Parathyroid adenoma (tissue), 2 donors: ENCODE data around the gene SLC6A15.

Experiments used
- H2AFZ ChIP-seq: fragments of 300-600 bp; sonication (generic); one replicate; pipeline ENCODE4 v1.7.0; 2017; ENCODE audit warnings: antibody characterized with exemption, mild to moderate bottlenecking
- H3K27ac ChIP-seq: fragments of 300-600 bp; sonication (generic); one replicate; pipeline ENCODE4 v1.7.0; 2017
- H3K27me3 ChIP-seq: fragments of 300-600 bp; sonication (generic); one replicate; pipeline ENCODE4 v1.7.0; 2017; ENCODE audit warnings: low read length; ENCODE audit not compliant: control insufficient read depth, insufficient read depth
- H3K36me3 ChIP-seq: fragments of 300-600 bp; sonication (generic); one replicate; pipeline ENCODE4 v1.7.0; 2017; ENCODE audit warnings: low read length; ENCODE audit not compliant: control insufficient read depth, insufficient read depth
- H3K4me1 ChIP-seq: fragments of 300-600 bp; sonication (generic); one replicate; pipeline ENCODE4 v1.7.0; 2017; ENCODE audit warnings: control low read depth
- H3K4me2 ChIP-seq: fragments of 300-600 bp; sonication (generic); one replicate; pipeline ENCODE4 v1.7.0; 2017; ENCODE audit warnings: low read length
- H3K4me3 ChIP-seq: fragments of 300-600 bp; sonication (generic); one replicate; pipeline ENCODE4 v1.7.0; 2017; ENCODE audit warnings: low read depth, low read length
- H3K79me2 ChIP-seq: fragments of 300-600 bp; sonication (generic); one replicate; pipeline ENCODE4 v1.7.0; 2017; ENCODE audit warnings: control low read depth
- H3K9ac ChIP-seq: fragments of 300-600 bp; sonication (generic); one replicate; pipeline ENCODE4 v1.7.0; 2017; ENCODE audit warnings: mild to moderate bottlenecking
- H3K9me3 ChIP-seq: fragments of 300-600 bp; sonication (generic); one replicate; pipeline ENCODE4 v1.7.0; 2017; ENCODE audit warnings: low read length; ENCODE audit not compliant: control insufficient read depth
- CTCF ChIP-seq: fragments of 300-600 bp; sonication (generic); IDR thresholded peaks from one replicate; pipeline ENCODE4 v1.7.0; 2017; ENCODE audit warnings: antibody characterized with exemption, mild to moderate bottlenecking
- donor health status: primary hyperparathyroidism.

SLC6A15 gene

DNA sequence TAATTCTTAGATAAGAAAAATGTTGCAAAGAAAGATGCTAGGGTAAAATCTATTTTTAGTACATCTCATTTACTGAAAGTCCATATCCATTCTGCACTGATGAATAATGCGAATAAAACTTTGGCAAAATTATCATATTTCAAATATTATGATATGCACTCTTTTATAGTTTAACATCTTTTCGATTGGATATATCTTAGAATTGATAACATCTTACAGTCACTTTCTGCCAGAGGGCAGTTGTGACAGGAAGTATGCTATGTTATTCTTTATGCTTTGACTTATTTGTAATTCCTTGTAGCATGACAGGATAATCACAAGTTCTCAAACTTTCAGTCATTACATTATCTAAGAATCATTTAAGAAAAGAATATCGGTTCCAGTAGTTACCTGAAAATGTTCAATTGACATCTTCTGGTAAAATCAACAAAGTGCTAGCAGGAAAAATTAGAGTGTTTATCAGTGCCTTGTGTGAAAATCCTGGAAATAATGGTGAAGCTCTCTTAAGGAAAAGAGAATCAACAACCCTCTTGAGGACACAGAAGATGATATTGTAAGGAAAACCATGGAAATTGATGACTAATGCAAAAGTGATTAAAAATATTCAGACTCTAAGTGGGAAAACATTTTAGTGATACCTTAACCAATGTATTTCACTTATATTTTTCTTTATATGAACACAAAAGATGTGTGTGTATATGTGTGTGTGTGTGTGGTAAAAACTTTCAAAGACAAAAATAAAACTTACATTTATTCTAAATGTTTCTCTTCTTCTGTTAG, 95.5 kb downstream of the SLC6A15 start:
- Histone ChIP-seq H3K4me1 (no peaks in the 10 kb centered on the region), H3K4me2 (no peak overlapping the region), H3K9me3 (no peaks in the 10 kb centered on the region), H3K4me3 (no peak overlapping the region), H3K27me3 (no peaks in the 10 kb centered on the region), H2AFZ (no peak overlapping the region), H3K27ac (no peak overlapping the region), H3K36me3 (no peaks in the 10 kb centered on the region), H3K9ac (no peak overlapping the region), H3K79me2 (no peaks in the 10 kb centered on the region)
- no peak for TF ChIP-seq CTCF

- TF ChIP-seq CTCF = no peak
- no peaks in the 10 kb centered on the region for H3K9me3 ChIP-seq
Observed at GRCh38 chr12:84814664-84815245, 97.8 kb downstream of the SLC6A15 start.

DNA sequence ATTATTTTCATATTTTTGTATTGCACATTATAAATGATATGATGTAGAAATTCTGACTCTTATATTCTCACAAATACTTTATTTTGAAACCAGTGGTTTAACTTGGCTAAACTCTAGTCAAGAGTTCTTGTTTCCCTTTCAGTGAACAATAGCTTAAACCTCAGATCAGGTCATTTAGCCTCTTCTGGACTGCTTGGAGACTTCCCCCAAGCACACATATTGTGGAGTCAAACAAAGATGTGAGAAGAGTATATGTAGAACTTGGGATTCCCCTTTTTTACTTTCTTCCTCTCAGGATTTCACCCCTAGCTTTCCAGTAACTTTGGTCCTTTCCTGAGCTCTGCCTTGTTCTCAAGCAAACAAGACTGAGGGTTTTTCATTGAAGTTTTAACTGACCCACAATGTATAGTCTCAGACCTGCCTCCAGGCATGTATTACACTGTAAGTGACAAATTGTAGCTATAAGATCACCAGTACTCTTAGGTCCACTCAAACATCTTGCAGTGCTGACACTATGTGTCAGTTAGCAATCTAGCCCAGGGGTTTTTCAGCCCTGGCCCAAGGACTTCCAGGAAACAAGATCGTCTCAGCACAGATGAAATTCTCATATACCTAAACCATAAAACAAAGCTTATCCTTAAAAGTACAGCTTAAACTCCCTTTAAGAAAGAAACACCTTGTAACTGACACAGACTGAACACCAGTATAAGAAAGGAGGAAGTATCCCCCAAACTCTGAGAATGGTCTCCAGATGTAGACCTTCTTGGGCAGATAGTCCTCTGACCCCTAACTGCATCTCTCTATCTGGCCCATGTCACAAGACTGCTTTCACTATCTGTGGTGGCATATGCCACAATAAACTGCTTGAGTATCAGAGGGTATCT, 98.6 kb downstream of the SLC6A15 start:
- no peak overlapping the region for H3K9ac ChIP-seq

More at GRCh38 chr12:84814664-84815245, 97.8 kb downstream of the SLC6A15 start:
- H3K36me3 ChIP-seq = no peaks in the 10 kb centered on the region
- H3K9ac ChIP-seq = no peak overlapping the region
- no peak overlapping the region for H3K4me2 ChIP-seq
- H3K27ac ChIP-seq = no peak overlapping the region
- H3K4me1 ChIP-seq = no peaks in the 10 kb centered on the region
- no peaks in the 10 kb centered on the region for H3K79me2 ChIP-seq
- H3K4me3 ChIP-seq = no peak overlapping the region
- H3K27me3 ChIP-seq = no peaks in the 10 kb centered on the region
- H2AFZ ChIP-seq = no peak overlapping the region

DNA sequence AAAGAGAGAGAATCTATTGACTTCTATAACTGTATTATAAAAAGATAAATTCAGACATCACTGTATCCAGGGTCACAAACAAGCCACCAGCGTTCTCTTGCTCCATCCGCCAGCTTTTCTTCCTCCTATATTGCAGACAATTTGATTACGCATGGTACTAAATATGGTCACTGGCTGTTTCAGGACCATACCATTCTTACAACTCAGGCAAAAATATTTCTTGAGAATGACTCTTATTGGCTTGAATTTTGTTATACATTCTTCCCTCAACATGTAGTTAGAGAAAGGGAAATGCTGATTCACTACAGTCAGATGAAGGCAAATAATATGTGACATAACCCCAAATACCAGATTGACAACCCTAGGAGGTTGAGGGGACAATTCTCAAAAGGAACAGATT, 101.3 kb downstream of the SLC6A15 start:
- Histone ChIP-seq H3K36me3 (no peaks in the 10 kb centered on the region), H3K4me2 (no peak overlapping the region), H2AFZ (no peak overlapping the region), H3K4me3 (no peak overlapping the region), H3K9ac (no peak overlapping the region), H3K27me3 (no peaks in the 10 kb centered on the region), H3K27ac (no peak overlapping the region), H3K9me3 (no peaks in the 10 kb centered on the region), H3K79me2 (no peaks in the 10 kb centered on the region), H3K4me1 (no peaks in the 10 kb centered on the region)
- no peak for TF ChIP-seq CTCF

More for the DNA sequence above, 98.6 kb downstream of the SLC6A15 start:
- Histone ChIP-seq H3K27ac (no peak overlapping the region), H2AFZ (no peak overlapping the region), H3K79me2 (no peaks in the 10 kb centered on the region), H3K27me3 (no peaks in the 10 kb centered on the region), H3K36me3 (no peaks in the 10 kb centered on the region), H3K4me2 (no peak overlapping the region), H3K4me1 (no peaks in the 10 kb centered on the region), H3K9me3 (no peaks in the 10 kb centered on the region), H3K4me3 (no peak overlapping the region)
- TF ChIP-seq CTCF = no peak
